DLD1 (cell line): ENCODE results near the gene B3GAT3.
"Not testable (repeated sequence)": the region's sequence is repeated elsewhere in the genome, so short reads cannot be mapped to it uniquely, and the experiment has no call there.

ENCODE experiments used
- in situ Hi-C: cut with HindIII; loops from 2 replicates; pipeline ENCODE4 v1.10.0; 2017; ENCODE audit warnings: low sequenced_read_pairs

Gene B3GAT3

GRCh38 chr11:62645946-62646824 lies 24.4 kb upstream of the B3GAT3 start, which contains the start of gene GANAB:
GANAB (minus strand) TSS chr11:62646613; CDS start chr11:62646599, 14 bp downstream.
- in situ Hi-C loops: no loop called here

- in situ Hi-C loops: no loop called here
These were observed 23.8 kb upstream of the B3GAT3 start for GRCh38 chr11:62645671-62645945.

DNA sequence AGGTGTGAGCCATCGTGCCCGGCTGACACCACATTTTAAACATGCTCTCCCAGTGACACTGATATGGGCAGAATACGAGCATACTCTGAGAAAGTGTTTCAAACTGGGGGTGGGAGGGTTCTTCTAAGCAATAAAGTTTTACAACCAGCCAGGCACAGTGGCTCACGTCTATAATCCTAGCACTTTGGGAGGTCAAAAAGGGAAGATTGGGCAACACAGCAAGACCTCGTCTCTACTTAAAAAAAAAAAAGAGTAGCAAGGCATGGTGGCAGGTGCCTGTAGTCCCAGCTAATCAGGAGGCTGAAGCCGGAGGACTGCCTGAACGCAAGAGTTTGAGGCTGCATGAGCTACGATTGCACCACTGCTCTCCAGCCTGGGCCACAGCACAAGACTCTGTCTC lies 22.4 kb upstream of the B3GAT3 start:
- in situ Hi-C loops: no loop called here

DNA sequence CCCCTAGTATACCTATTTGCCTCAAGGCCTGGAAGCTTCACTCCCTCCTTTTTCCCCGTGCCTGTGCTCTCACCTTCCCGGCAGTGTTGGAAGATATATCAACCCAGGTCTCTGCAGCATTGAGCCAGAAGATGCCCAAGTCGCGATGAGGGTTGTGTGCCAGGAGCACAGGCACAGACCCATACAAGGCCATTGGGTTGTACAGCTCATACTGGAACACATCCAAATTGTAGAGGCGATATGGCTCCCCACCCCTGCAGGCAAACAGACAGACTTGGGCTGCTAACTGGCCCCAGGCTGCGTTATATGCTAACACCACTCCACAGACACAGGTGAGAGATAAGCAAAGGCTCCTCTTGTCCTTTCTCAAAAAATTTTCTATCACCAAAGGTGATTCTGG lies 10.7 kb upstream of the B3GAT3 start:
- in situ Hi-C loops: no loop called here

GRCh38 chr11:62627713-62628112 lies 5.9 kb upstream of the B3GAT3 start:
- in situ Hi-C loops: no loop called here

- in situ Hi-C loops: no loop called here
These were observed 797 bp upstream of the B3GAT3 start for GRCh38 chr11:62622476-62623089.

- in situ Hi-C loops: no loop called here
These were observed 689 bp downstream of the B3GAT3 start for GRCh38 chr11:62621027-62621566.

DNA sequence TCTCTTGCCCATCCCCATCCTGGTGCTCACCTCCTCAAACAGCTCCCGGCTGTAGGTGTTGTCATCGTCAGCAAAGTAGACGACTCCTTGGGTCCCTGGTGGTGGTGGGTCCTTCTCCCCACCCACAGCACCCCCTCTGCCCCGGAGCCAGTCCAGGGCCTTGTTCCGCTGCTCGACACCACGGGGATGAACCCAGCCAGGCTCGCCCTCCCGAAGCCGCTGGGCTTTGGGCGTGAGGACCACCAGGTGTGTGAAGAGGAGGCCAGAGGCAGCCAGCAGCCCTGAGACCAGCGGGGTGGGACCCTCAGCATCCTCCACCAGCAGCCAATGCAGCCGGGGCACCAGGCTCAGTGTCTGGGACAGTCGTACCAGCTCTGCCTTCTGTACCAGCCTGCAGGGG lies 4.8 kb downstream of the B3GAT3 start:
- in situ Hi-C loops: not testable (repeated sequence)

- in situ Hi-C loops: no loop called here
These were observed 6.3 kb downstream of the B3GAT3 start for GRCh38 chr11:62615521-62615920.

DNA sequence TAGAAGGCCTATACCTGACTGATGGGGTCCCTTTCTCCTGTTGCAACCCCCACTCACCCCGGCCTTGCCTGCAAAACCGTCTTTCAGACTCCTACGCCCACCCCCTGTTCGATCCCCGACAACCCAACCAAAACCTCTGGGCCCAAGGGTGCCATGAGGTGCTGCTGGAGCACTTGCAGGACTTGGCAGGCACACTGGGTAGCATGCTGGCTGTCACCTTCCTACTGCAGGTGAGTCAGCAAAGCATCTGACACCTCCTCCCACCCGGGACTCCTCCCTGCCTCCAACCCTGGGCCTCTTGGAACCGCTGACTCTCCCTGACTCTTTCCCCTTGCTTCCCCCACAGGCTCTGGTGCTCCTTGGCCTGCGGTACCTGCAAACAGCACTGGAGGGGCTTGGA lies 7.5 kb downstream of the B3GAT3 start:
- in situ Hi-C loops: no loop called here

GRCh38 chr11:62613291-62613778 lies 8.5 kb downstream of the B3GAT3 start:
- in situ Hi-C loops: no loop called here

DNA sequence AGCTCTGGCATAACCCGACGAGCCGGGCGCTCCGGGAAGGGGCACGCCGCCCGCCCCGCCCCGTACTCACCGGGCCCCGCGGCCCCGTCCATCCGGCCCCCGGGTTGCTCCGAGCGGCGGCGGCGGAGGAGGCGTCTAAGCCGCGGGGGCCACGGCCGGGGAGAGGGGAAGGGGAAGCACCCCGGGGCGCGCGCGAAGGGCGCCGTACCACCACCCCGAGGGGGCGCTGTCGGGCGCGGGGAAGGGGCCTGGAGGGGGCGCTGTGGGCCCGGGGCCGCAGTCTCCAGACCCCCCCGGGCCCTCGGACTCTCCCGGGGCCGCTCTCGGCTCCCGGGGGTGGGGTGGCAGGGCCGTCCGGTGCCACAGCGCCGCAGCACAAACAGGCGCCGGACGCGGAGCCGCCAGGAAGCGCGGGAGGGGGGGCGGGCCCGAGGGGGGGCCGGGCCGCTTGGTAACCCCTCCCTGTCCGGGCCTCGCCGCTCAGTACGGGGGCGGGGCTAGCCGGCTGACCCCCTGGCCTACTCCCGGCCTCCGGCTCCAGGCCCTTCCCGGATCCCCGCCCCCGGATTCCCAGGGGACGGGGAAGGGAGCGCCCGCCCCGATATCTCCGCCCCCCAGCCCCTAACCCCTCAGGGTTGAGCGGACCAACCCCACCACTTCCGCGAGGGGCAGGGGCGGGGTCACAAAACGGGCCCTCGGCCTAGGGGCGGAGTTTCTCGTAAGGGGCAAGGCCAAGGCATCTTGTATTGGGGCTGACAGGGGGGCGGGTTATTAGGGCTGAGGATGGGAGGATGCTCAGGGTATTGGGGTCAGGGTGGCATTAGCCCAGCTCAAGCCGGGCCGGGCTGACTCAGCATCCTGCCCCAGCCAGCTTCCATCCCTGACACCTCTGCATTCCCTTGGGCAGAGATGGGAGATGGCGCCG lies 9.2 kb downstream of the B3GAT3 start, which contains the start of the genes EML3 and ROM1:
TSS of gene EML3 (minus strand) at position 410 of the 925 bp plus-strand sequence. CDS start at position 92, 318 bp downstream.
TSS of gene ROM1 (plus strand) at position 892 of the 925 bp plus-strand sequence. CDS start at position 917, 25 bp downstream.
- in situ Hi-C loops: no loop called here

DNA sequence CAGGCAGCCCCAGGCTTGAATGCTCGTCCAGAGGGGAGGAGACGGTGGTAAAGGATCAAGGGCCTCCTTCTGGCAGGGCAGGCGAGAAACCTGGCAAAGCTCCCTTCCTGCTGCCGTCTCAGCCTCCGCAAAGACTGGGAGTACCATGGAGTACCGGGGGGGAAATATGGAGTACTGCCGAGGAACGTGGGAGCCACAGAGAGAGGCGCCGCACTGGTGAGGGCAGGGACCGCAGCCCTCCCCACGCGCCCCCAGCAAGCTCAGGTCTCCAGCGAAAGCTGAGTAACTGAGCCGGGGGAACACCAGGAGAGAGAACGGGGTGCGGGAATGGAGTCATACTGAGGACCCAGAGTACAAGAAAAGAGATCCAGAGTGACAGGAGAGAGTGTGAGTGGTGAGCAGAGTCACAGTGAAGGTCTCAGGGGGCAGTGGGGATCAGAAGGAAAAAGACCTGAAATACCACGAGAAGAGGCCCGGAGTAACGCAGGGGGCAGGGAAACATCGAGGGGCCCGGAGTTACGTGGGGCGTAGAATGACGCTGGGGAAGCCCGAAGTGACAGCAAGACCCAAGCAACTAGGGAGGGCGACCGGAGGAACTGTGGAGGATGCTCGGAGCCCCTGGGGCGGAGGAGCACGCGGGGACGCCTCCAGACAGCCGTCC lies 10.0 kb downstream of the B3GAT3 start:
- in situ Hi-C loops: no loop called here

DNA sequence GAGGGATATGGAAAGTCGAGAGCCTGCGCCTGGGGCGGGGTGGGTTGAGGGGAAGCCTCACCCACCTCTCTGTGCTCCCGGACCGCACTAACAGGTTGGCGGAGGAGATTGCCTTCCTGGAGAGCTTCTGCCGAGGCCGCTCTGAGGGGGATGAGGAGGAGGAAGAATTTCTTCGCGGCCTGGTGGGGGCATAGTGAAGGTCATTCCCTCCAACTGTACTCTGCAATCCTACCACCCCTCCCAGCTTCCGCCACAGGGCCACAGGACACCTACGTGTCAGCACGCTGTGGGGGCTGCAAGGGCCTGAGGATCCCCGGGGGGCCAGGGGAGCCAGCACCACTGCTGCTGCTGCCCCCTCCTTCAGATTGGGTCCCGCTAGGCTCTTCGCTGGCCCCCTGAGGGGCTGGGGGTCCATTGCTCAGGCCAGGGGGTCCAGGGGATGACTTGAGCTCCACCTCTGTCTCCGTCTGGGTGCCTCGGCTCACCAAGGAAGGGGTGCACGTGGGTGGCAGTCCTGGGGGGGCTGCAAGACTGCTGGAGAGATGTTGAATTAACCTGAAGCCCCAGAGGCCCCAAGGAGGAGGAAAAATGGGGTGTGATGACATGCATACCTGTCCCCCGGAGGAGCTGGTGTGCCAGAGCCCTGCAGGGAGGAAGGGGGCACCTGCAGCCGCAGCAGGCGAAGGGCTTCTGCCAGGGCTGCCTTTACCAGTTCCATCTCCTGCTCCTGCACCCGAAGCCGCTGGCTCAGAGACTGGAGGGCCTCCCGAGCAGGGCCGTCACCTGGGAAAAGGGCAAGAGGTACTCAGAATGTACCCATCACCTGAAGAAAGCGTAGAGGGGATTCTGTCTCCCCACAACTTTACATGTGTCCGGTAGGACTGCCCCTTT lies 10.7 kb downstream of the B3GAT3 start:
- in situ Hi-C loops: no loop called here

GRCh38 chr11:62610403-62610802 lies 11.4 kb downstream of the B3GAT3 start:
- in situ Hi-C loops: no loop called here

DNA sequence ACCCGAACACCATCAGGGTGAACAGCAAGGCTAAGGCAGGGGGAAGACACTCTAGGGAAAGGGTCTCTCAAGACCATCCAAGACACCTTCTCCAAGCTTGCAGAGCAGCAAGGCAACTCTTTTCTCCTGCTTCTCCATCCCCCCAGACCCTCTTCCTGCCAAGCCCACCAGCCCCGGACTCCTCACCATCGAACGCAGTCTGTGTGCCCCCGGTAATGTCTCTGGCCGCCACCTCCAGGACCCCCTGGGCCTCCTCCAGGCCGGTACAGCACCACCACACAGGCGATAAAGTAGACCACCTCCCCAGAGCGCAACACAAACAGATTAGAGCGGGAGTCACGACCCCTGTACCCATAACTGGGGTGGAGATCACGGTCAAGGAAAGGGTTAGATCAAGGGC lies 13.0 kb downstream of the B3GAT3 start:
- in situ Hi-C loops: no loop called here

GRCh38 chr11:62607714-62608113 lies 14.1 kb downstream of the B3GAT3 start:
- in situ Hi-C loops: no loop called here

GRCh38 chr11:62605902-62606301 lies 15.9 kb downstream of the B3GAT3 start:
- in situ Hi-C loops: no loop called here

DNA sequence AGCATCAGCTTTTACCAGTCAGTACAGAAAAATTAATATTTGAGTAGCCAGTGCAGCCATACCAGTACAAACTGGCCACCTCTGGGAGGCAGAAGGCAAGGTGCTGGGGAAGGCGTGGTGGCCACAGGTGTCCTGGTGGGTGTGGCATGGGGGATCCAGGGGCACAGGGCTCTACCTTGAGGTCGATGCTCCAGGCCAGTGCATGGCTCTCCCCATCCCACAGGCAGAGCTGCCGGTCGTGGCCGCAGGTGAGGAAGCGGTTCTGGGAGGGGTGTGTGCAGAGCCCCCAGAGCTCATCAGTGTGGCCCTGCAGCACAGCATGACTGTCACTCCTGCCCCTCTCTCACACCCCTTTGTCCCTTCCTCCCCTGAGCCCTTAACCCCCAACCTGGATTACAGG lies 16.3 kb downstream of the B3GAT3 start:
- in situ Hi-C loops: no loop called here
